PC-9 (cell line): ENCODE data around the gene PAPSS1. TPM values are rescaled to one million over a fixed set of nuclear protein-coding genes. Genes with fewer than 3 reads are reported as not detected.

ENCODE experiments used
- BruUV-seq: library from RNA; stranded (reverse); fragments of 400-500 nt; replicated peaks from 2 replicates; lab custom pipeline; 2021; lab: Mats Ljungman, UMichigan
- CTCF ChIA-PET: fragments of 300-600 bp; sonication (Branson Sonifier 250); formaldehyde crosslinking; loops from one replicate; lab custom pipeline; 2022; ENCODE audit warnings: antibody characterized with exemption; lab: Charles Lee
- POLR2A ChIA-PET: fragments of 300-600 bp; sonication (Branson Sonifier 250); formaldehyde crosslinking; loops from one replicate; lab custom pipeline; 2022; ENCODE audit warnings: antibody characterized with exemption; ENCODE audit not compliant: unreplicated experiment; lab: Charles Lee
- DNase-seq, 2 experiments: peaks; one replicate each; pipeline versions ENCODE4 v3.0.0 to v3.0.0-alpha.2; 2015 to 2022; ENCODE audit warnings: mixed read lengths in 1 of 2
- H2AFZ ChIP-seq: fragments of 200-600 bp; sonication (generic); 2 replicates; pipeline ENCODE4 v1.8.1; 2017; ENCODE audit warnings: antibody characterized with exemption
- H3F3A ChIP-seq: fragments of 200-600 bp; sonication (generic); 2 replicates; pipeline ENCODE4 v1.8.1; 2017; ENCODE audit warnings: antibody characterized with exemption, mild to moderate bottlenecking, low read depth; ENCODE audit not compliant: insufficient read depth
- H3K27ac ChIP-seq: fragments of 200-600 bp; sonication (generic); 2 replicates; pipeline ENCODE4 v1.6.1; 2016; ENCODE audit warnings: mixed run types
- H3K27me3 ChIP-seq: fragments of 200-600 bp; sonication (generic); 2 replicates; pipeline ENCODE4 v1.6.1; 2016; ENCODE audit warnings: low read depth, mixed run types; ENCODE audit not compliant: insufficient read depth
- H3K36me3 ChIP-seq: fragments of 200-600 bp; sonication (generic); 2 replicates; pipeline ENCODE4 v1.6.1; 2016; ENCODE audit warnings: low read depth, mixed run types
- H3K4me1 ChIP-seq: fragments of 200-600 bp; sonication (generic); replicated peaks from 2 replicates; pipeline ENCODE4 v1.6.1; 2016; ENCODE audit warnings: mixed run types; ENCODE audit not compliant: insufficient read depth
- H3K4me2 ChIP-seq: fragments of 200-600 bp; sonication (generic); 2 replicates; pipeline ENCODE4 v1.6.1; 2017; ENCODE audit warnings: mixed run types
- H3K4me3 ChIP-seq: fragments of 200-600 bp; sonication (generic); 2 replicates; pipeline ENCODE4 v1.6.1; 2016; ENCODE audit warnings: mixed run types
- H3K79me2 ChIP-seq: fragments of 200-600 bp; sonication (generic); 2 replicates; pipeline ENCODE4 v1.6.1; 2017; ENCODE audit warnings: low read depth, mixed run types
- H3K9me2 ChIP-seq: fragments of 200-600 bp; sonication (generic); 2 replicates; pipeline ENCODE4 v1.8.1; 2017; ENCODE audit warnings: mild to moderate bottlenecking; ENCODE audit not compliant: insufficient read depth
- H3K9me3 ChIP-seq: fragments of 200-600 bp; sonication (generic); 2 replicates; pipeline ENCODE4 v1.8.1; 2016; ENCODE audit warnings: low read depth; ENCODE audit not compliant: insufficient read depth
- H4K20me1 ChIP-seq: fragments of 200-600 bp; sonication (generic); 2 replicates; pipeline ENCODE4 v1.8.1; 2017; ENCODE audit not compliant: insufficient read depth
- EZH2 ChIP-seq: fragments of 200-600 bp; sonication (generic); IDR thresholded peaks from 2 replicates; pipeline ENCODE4 v1.8.0; 2017; ENCODE audit warnings: antibody characterized with exemption, low read depth
- intact Hi-C: fragments of 100-400 bp; cut with micrococcal nuclease; formaldehyde crosslinking; loops from one replicate; pipeline ENCODE4 v1.10.0; 2022; ENCODE audit not compliant: unreplicated experiment
- total RNA-seq: library from RNA; stranded (reverse); gene quantifications from 2 replicates; pipeline ENCODE4 v1.2.3, GENCODE V29; 2021
- TF ChIP-seq, protein P1 (sequence below): fragments of 200-600 bp; sonication (generic); conservative IDR thresholded peaks from 2 replicates; pipeline ENCODE4 v1.6.1; 2017; ENCODE audit warnings: mixed run types, antibody characterized with exemption, mild to moderate bottlenecking, moderate library complexity

Gene PAPSS1
- total RNA-seq, 1 experiment from 2014 or later, result 18.8 TPM

DNA sequence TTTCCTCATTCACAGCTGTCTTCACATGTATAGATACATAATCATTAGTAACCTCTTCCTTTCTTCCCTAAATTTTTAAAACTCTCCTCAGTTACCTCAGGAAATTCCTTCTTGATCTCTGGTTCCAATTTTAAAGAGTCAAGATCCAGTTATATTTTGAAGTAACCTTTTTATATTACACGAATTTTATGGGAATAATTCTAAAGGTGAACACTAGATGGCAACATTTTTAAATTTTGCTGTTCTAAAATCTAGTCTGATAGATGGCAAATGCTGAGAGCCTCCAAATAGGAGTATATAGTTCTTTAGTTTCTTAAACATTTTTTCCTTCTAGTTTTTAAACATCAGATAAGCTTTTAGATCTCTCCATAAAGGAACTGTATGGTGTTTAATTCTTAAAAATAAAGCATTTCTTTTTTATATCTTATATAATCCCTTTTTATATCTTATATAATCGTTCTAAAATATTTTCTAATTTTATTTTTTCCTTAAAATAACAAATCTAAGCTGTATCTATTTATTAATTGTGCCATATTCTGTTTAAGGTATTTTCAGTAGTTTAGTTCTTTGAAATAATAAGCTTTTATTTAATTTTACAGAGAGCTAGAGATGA, 37.9 kb upstream of the PAPSS1 start:
- no peak for DNase-seq
- H3K4me1 ChIP-seq, result no peaks in the 10 kb centered on the region

DNA sequence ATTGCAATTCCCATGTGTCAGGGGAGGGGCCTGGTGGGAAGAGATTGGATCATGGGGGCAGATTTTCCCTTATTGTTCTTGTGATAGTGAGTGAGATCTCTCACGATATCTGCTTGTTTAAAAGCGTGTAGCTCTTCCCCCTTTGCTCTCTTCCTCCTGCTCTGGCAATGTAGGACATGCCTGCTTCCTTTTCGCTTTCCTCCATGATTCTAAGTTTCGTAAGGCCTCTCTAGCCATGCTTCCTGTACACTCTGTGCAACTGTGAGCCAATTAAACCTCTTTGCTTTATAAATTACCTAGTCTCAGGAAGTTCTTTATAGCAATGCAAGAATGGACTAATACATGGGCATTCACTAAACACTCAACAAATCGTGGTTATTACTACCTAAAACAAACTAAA, 37.2 kb upstream of the PAPSS1 start:
- POLR2A ChIA-PET, result no interaction called here
- no TSS peak for BruUV-seq
- no peaks in the 10 kb centered on the region for H3F3A ChIP-seq
- no peaks in the 10 kb centered on the region for H3K9me2 ChIP-seq
- H3K27ac ChIP-seq, result no peak overlapping the region
- H3K79me2 ChIP-seq, result no peaks in the 10 kb centered on the region
- no peaks in the 10 kb centered on the region for H4K20me1 ChIP-seq
- no peaks in the 10 kb centered on the region for H3K4me1 ChIP-seq
- TF ChIP-seq EZH2, result no peak
- TF ChIP-seq, protein P1, sequence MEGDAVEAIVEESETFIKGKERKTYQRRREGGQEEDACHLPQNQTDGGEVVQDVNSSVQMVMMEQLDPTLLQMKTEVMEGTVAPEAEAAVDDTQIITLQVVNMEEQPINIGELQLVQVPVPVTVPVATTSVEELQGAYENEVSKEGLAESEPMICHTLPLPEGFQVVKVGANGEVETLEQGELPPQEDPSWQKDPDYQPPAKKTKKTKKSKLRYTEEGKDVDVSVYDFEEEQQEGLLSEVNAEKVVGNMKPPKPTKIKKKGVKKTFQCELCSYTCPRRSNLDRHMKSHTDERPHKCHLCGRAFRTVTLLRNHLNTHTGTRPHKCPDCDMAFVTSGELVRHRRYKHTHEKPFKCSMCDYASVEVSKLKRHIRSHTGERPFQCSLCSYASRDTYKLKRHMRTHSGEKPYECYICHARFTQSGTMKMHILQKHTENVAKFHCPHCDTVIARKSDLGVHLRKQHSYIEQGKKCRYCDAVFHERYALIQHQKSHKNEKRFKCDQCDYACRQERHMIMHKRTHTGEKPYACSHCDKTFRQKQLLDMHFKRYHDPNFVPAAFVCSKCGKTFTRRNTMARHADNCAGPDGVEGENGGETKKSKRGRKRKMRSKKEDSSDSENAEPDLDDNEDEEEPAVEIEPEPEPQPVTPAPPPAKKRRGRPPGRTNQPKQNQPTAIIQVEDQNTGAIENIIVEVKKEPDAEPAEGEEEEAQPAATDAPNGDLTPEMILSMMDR, result no peak
- H3K27me3 ChIP-seq, result no peaks in the 10 kb centered on the region
- intact Hi-C loops, result loop anchor here (5.0 kb wide), 1 partner anchor 65 kb away; the partner anchor contains the start of gene SGMS2
- CTCF ChIA-PET, result no interaction called here
- no peaks in the 10 kb centered on the region for H3K9me3 ChIP-seq
- H3K4me2 ChIP-seq, result no peak overlapping the region
- H2AFZ ChIP-seq, result no peak overlapping the region
- no peaks in the 10 kb centered on the region for H3K36me3 ChIP-seq
- H3K4me3 ChIP-seq, result no peak overlapping the region
- no peak for DNase-seq

More for the DNA sequence above, 37.9 kb upstream of the PAPSS1 start:
- TF ChIP-seq, protein P1, result peak; percentile 73
- TF ChIP-seq EZH2, result no peak
- H3K9me3 ChIP-seq, result no peaks in the 10 kb centered on the region
- intact Hi-C loops, result loop anchor here (1.0 to 5.0 kb wide), 2 partner anchors 64 to 155 kb away; partner anchors contain the start of gene SGMS2
- no peak overlapping the region for H3K4me3 ChIP-seq
- no peaks in the 10 kb centered on the region for H3K79me2 ChIP-seq
- H2AFZ ChIP-seq, result no peak overlapping the region
- no TSS peak for BruUV-seq
- no peaks in the 10 kb centered on the region for H3K36me3 ChIP-seq
- H4K20me1 ChIP-seq, result no peaks in the 10 kb centered on the region
- H3K27ac ChIP-seq, result no peak overlapping the region
- no peak overlapping the region for H3K4me2 ChIP-seq
- H3K9me2 ChIP-seq, result no peaks in the 10 kb centered on the region
- ChIA-PET CTCF (interaction anchor here (0.6 kb wide), 1 partner anchor 115 kb away, joined by 3 read pairs; no protein-coding TSS in a partner anchor), POLR2A (no interaction called here)
- H3F3A ChIP-seq, result no peaks in the 10 kb centered on the region
- H3K27me3 ChIP-seq, result no peaks in the 10 kb centered on the region

DNA sequence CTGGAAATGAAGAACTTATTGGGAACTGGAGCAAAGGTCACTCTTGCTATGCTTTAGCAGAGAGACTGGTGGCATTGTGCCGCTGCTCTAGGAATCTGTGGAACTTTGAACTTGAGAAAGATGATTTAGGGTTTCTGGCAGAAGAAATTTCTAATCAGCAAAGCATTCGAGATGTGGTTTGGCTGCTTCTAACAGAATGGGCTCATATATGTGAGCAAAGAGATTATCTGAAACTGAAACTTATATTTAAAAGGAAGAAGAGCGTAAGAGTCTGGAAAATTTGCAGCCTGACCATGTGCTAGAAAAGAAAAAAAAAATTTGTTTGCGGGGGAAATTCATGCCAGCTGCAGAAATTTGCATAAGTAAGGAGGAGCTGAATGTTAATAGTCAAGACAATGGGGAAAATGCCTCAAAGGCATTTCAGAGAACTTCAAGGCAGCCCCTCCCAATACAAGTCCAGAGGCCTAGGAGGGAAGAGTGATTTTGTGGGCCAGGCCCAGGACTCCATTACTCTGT, 35.9 kb upstream of the PAPSS1 start:
- no peak for DNase-seq
- no peaks in the 10 kb centered on the region for H3F3A ChIP-seq
- no peak overlapping the region for H3K27ac ChIP-seq
- no peaks in the 10 kb centered on the region for H3K79me2 ChIP-seq
- TF ChIP-seq, protein P1, result no peak
- TF ChIP-seq EZH2, result no peak
- no peaks in the 10 kb centered on the region for H3K9me2 ChIP-seq
- POLR2A ChIA-PET, result no interaction called here
- H4K20me1 ChIP-seq, result no peaks in the 10 kb centered on the region
- no peaks in the 10 kb centered on the region for H3K4me1 ChIP-seq
- intact Hi-C loops, result loop anchor here (5.0 kb wide), 1 partner anchor 66 kb away; the partner anchor contains the start of gene SGMS2
- no peak overlapping the region for H2AFZ ChIP-seq
- H3K36me3 ChIP-seq, result no peaks in the 10 kb centered on the region
- no TSS peak for BruUV-seq
- CTCF ChIA-PET, result no interaction called here
- no peaks in the 10 kb centered on the region for H3K9me3 ChIP-seq
- no peaks in the 10 kb centered on the region for H3K27me3 ChIP-seq
- no peak overlapping the region for H3K4me2 ChIP-seq
- no peak overlapping the region for H3K4me3 ChIP-seq
